ENCODE measurements around the gene CHAF1B.

CHAF1B gene

GRCh38 chr21:36429947-36430546 is 44.9 kb downstream of the CHAF1B start:
- no peak for DNase-seq

GRCh38 chr21:36430841-36431240 is 45.6 kb downstream of the CHAF1B start:
- no peak for DNase-seq

- no peak for DNase-seq
These were observed 46.1 kb downstream of the CHAF1B start for GRCh38 chr21:36431252-36431651.

- no peak for DNase-seq
These were observed 48.0 kb downstream of the CHAF1B start for GRCh38 chr21:36433059-36433709.

GRCh38 chr21:36434144-36434543 is 49.0 kb downstream of the CHAF1B start:
- no peak for DNase-seq

GRCh38 chr21:36436829-36437744 is 51.9 kb downstream of the CHAF1B start:
- no peak for DNase-seq

GRCh38 chr21:36437745-36438128 is 52.5 kb downstream of the CHAF1B start:
- DNase-seq, result no peak

GRCh38 chr21:36441715-36442114 is 56.5 kb downstream of the CHAF1B start:
- DNase-seq, result no peak

- no peak for DNase-seq
These were observed 61.1 kb downstream of the CHAF1B start for GRCh38 chr21:36446301-36446700.

- DNase-seq, result no peak
These were observed 65.3 kb downstream of the CHAF1B start for GRCh38 chr21:36450511-36450910.

GRCh38 chr21:36451506-36451905 is 66.3 kb downstream of the CHAF1B start:
- no peak for DNase-seq

GRCh38 chr21:36452281-36452825 is 67.2 kb downstream of the CHAF1B start:
- DNase-seq, result no peak

GRCh38 chr21:36454093-36454531 is 68.9 kb downstream of the CHAF1B start:
- no peak for DNase-seq

- DNase-seq, result no peak
These were observed 69.5 kb downstream of the CHAF1B start for GRCh38 chr21:36454706-36455105.

- no peak for DNase-seq
These were observed 71.7 kb downstream of the CHAF1B start for GRCh38 chr21:36456729-36457414.

- DNase-seq, result no peak
These were observed 73.9 kb downstream of the CHAF1B start for GRCh38 chr21:36459098-36459497.

- no peak for DNase-seq
These were observed 75.7 kb downstream of the CHAF1B start for GRCh38 chr21:36460866-36461265.

GRCh38 chr21:36461277-36461917 is 76.2 kb downstream of the CHAF1B start:
- no peak for DNase-seq

GRCh38 chr21:36461918-36462486 is 76.8 kb downstream of the CHAF1B start:
- no peak for DNase-seq

- DNase-seq, result no peak
These were observed 78.0 kb downstream of the CHAF1B start for GRCh38 chr21:36463204-36463603.

- DNase-seq, result no peak
These were observed 78.8 kb downstream of the CHAF1B start for GRCh38 chr21:36463991-36464390.

GRCh38 chr21:36464590-36464989 is 79.4 kb downstream of the CHAF1B start:
- DNase-seq, result no peak

All from SIG-M5 (cell line).